IMR-90 (cell line): ENCODE results near the gene CCR6. TPM values are rescaled to one million over a fixed set of nuclear protein-coding genes. Genes with fewer than 3 reads are reported as not detected.

Source experiments
- ATAC-seq: fragments of 200-7000 bp; cut with Tn5 transposase; 2 replicates; pipeline ENCODE4 v1.9.1; 2020; ENCODE audit warnings: low read depth, mild to moderate bottlenecking, moderate library complexity
- BruUV-seq: library from RNA; stranded (reverse); fragments of 400-500 nt; replicated peaks from 2 replicates; lab custom pipeline; 2021; lab: Mats Ljungman, UMichigan
- CTCF ChIA-PET: fragments of 300-600 bp; formaldehyde crosslinking; extraction: SDS; loops from one replicate; lab custom pipeline; 2021; ENCODE audit warnings: antibody characterized with exemption; lab: Yijun Ruan, JAX
- POLR2A ChIA-PET: fragments of 300-600 bp; sonication (Branson Sonifier 250); formaldehyde crosslinking; loops from one replicate; lab custom pipeline; 2022; ENCODE audit warnings: antibody characterized with exemption; ENCODE audit not compliant: unreplicated experiment; lab: Charles Lee
- DNase-seq: peaks from one replicate; pipeline ENCODE4 v3.0.0; 2013
- H2AFZ ChIP-seq: replicated peaks from 2 replicates; pipeline ENCODE3; 2013; ENCODE audit warnings: low read length, mild to moderate bottlenecking; ENCODE audit not compliant: poor library complexity
- H2AK5ac ChIP-seq: 2 replicates; pipeline ENCODE4 v1.6.1; 2013; ENCODE audit warnings: low read depth, low read length, inconsistent platforms
- H2AK9ac ChIP-seq: replicated peaks from 2 replicates; pipeline ENCODE3; 2013; ENCODE audit warnings: mild to moderate bottlenecking, low read depth, low read length, moderate library complexity; ENCODE audit not compliant: poor library complexity
- H2BK120ac ChIP-seq: 2 replicates; pipeline ENCODE4 v1.6.1; 2013; ENCODE audit warnings: low read depth, low read length, inconsistent platforms
- H2BK15ac ChIP-seq: 3 replicates; pipeline ENCODE4 v1.6.1; 2013; ENCODE audit warnings: low read depth, low read length, inconsistent platforms
- H2BK20ac ChIP-seq: 2 replicates; pipeline ENCODE4 v1.6.1; 2013; ENCODE audit warnings: low read depth, mild to moderate bottlenecking, inconsistent platforms, low read length, moderate library complexity
- H2BK5ac ChIP-seq: 2 replicates; pipeline ENCODE4 v1.6.1; 2013; ENCODE audit warnings: mild to moderate bottlenecking, low read depth, low read length, inconsistent platforms; ENCODE audit not compliant: poor library complexity, severe bottlenecking
- H3K14ac ChIP-seq: replicated peaks from 2 replicates; pipeline ENCODE4 v1.6.1; 2013; ENCODE audit warnings: low read depth, low read length, inconsistent platforms
- H3K18ac ChIP-seq: 2 replicates; pipeline ENCODE4 v1.6.1; 2013; ENCODE audit warnings: low read depth, low read length, control low read depth
- H3K23ac ChIP-seq: 2 replicates; pipeline ENCODE4 v1.6.1; 2013; ENCODE audit warnings: low read depth, low read length, inconsistent platforms
- H3K27ac ChIP-seq: 2 replicates; pipeline ENCODE4 v1.5.1; 2013; ENCODE audit warnings: mild to moderate bottlenecking, control low read depth, low read length; ENCODE audit not compliant: insufficient read depth
- H3K27me3 ChIP-seq: 2 replicates; pipeline ENCODE4 v1.6.1; 2013; ENCODE audit warnings: low read length; ENCODE audit not compliant: control insufficient read depth, insufficient read depth
- H3K36me3 ChIP-seq: 2 replicates; pipeline ENCODE4 v1.6.1; 2013; ENCODE audit warnings: low read length, mixed read lengths; ENCODE audit not compliant: control insufficient read depth, insufficient read depth
- H3K4ac ChIP-seq: 2 replicates; pipeline ENCODE4 v1.6.1; 2013; ENCODE audit warnings: low read depth, low read length, inconsistent platforms
- H3K4me1 ChIP-seq: 2 replicates; pipeline ENCODE4 v1.6.1; 2013; ENCODE audit warnings: low read length, mixed read lengths; ENCODE audit not compliant: control insufficient read depth, insufficient read depth
- H3K4me2 ChIP-seq: 2 replicates; pipeline ENCODE4 v1.6.1; 2013; ENCODE audit warnings: low read depth, mild to moderate bottlenecking, control low read depth, low read length, moderate library complexity
- H3K4me3 ChIP-seq: 2 replicates; pipeline ENCODE4 v1.5.1; 2013; ENCODE audit warnings: low read depth, mild to moderate bottlenecking, control low read depth, low read length, moderate library complexity; ENCODE audit not compliant: insufficient read depth
- H3K56ac ChIP-seq: 2 replicates; pipeline ENCODE4 v1.6.1; 2013; ENCODE audit warnings: low read length, inconsistent platforms; ENCODE audit not compliant: insufficient read depth; ENCODE audit errors: extremely low read depth
- H3K79me1 ChIP-seq, 2 experiments: 2 replicates each; pipeline ENCODE4 v1.6.1; 2013; ENCODE audit warnings: low read length in 2 of 2, inconsistent platforms in 1 of 2, low read depth in 1 of 2
- H3K9ac ChIP-seq: 2 replicates; pipeline ENCODE4 v1.6.1; 2013; ENCODE audit warnings: low read depth, low read length, control low read depth
- H3K9me1 ChIP-seq: 2 replicates; pipeline ENCODE4 v1.6.1; 2013; ENCODE audit warnings: low read length, inconsistent platforms; ENCODE audit not compliant: insufficient read depth
- H3K9me3 ChIP-seq: 2 replicates; pipeline ENCODE4 v1.6.1; 2013; ENCODE audit warnings: low read length; ENCODE audit not compliant: control insufficient read depth, insufficient read depth
- H4K20me1 ChIP-seq: 2 replicates; pipeline ENCODE4 v1.6.1; 2013; ENCODE audit warnings: low read length, inconsistent platforms; ENCODE audit not compliant: insufficient read depth
- H4K5ac ChIP-seq: 2 replicates; pipeline ENCODE4 v1.6.1; 2013; ENCODE audit warnings: mild to moderate bottlenecking, low read depth, low read length, control low read depth
- H4K8ac ChIP-seq, 2 experiments: 2 replicates each; pipeline ENCODE4 v1.6.1; 2013; ENCODE audit warnings: low read depth in 2 of 2, low read length in 2 of 2, control low read depth in 1 of 2, inconsistent platforms in 1 of 2
- H4K91ac ChIP-seq: 2 replicates; pipeline ENCODE4 v1.6.1; 2013; ENCODE audit warnings: low read depth, low read length, inconsistent platforms; ENCODE audit not compliant: insufficient read depth
- BHLHE40 ChIP-seq: fragments of 150-350 bp; IDR thresholded peaks from 2 replicates; pipeline ENCODE4 v1.6.1; 2016; ENCODE audit warnings: mild to moderate bottlenecking, low read depth, low read length
- CEBPB ChIP-seq: IDR thresholded peaks from 2 replicates; pipeline ENCODE4 v1.6.1; 2012; ENCODE audit warnings: low read depth, low read length, improper control_type of control experiment
- FOS ChIP-seq: fragments of 150-350 bp; IDR thresholded peaks from 2 replicates; pipeline ENCODE4 v1.6.1; 2016; ENCODE audit warnings: low read depth, low read length
- MAFK ChIP-seq: IDR thresholded peaks from 2 replicates; pipeline ENCODE4 v1.6.1; 2012; ENCODE audit warnings: low read depth, low read length, improper control_type of control experiment
- MAZ ChIP-seq: IDR thresholded peaks from 2 replicates; pipeline ENCODE4 v1.6.1; 2012; ENCODE audit warnings: low read depth, mild to moderate bottlenecking, low read length, improper control_type of control experiment, moderate library complexity, borderline replicate concordance
- MXI1 ChIP-seq: IDR thresholded peaks from 2 replicates; pipeline ENCODE4 v1.6.1; 2012; ENCODE audit warnings: low read depth, mild to moderate bottlenecking, low read length, moderate library complexity, borderline replicate concordance
- NFE2L2 ChIP-seq: fragments of 150-350 bp; IDR thresholded peaks from 2 replicates; pipeline ENCODE4 v1.6.1; 2016; ENCODE audit warnings: low read depth, mild to moderate bottlenecking, low read length
- POLR2A ChIP-seq: IDR thresholded peaks from 2 replicates; pipeline ENCODE4 v1.6.1; 2012; ENCODE audit warnings: mild to moderate bottlenecking, low read depth, low read length
- RAD21 ChIP-seq: IDR thresholded peaks from 2 replicates; pipeline ENCODE4 v1.6.1; 2012; ENCODE audit warnings: low read length, improper control_type of control experiment
- RCOR1 ChIP-seq: IDR thresholded peaks from 2 replicates; pipeline ENCODE4 v1.6.1; 2012; ENCODE audit warnings: mild to moderate bottlenecking, low read length, improper control_type of control experiment; ENCODE audit not compliant: insufficient replicate concordance
- RFX5 ChIP-seq: IDR thresholded peaks from 2 replicates; pipeline ENCODE4 v1.8.0; 2012; ENCODE audit warnings: low read depth, mild to moderate bottlenecking, low read length, moderate library complexity
- SMC3 ChIP-seq: fragments of 150-350 bp; IDR thresholded peaks from 2 replicates; pipeline ENCODE4 v1.6.1; 2016; ENCODE audit warnings: low read depth, mild to moderate bottlenecking, antibody characterized with exemption, low read length, moderate library complexity
- USF2 ChIP-seq: fragments of 150-350 bp; IDR thresholded peaks from 2 replicates; pipeline ENCODE4 v1.6.1; 2017; ENCODE audit warnings: mild to moderate bottlenecking, antibody characterized with exemption, low read length, low read depth
- WGBS, 2 experiments: methylation state at CpG; one replicate each; pipeline versions ENCODE4 v1.1.5 to v1.1.7; 2013; ENCODE audit warnings: missing lambda C conversion rate in 2 of 2; ENCODE audit not compliant: insufficient read length in 1 of 2; ENCODE audit errors: extremely low coverage in 2 of 2; 5-methylcytosine and 5-hydroxymethylcytosine counted together
- dilution Hi-C: fragments of 300-500 bp; cut with HindIII; formaldehyde crosslinking; loops from one replicate; pipeline ENCODE4 v1.14.3; 2018; ENCODE audit warnings: low sequenced_read_pairs; ENCODE audit not compliant: unreplicated experiment
- in situ Hi-C: fragments of 300-500 bp; cut with MboI; formaldehyde crosslinking; loops from 3 replicates; pipeline ENCODE4 v1.14.3; 2019; ENCODE audit warnings: low sequenced_read_pairs, inconsistent platforms, mixed read lengths
- intact Hi-C: fragments of 100-400 bp; cut with micrococcal nuclease; formaldehyde crosslinking; loops from 2 replicates; pipeline ENCODE4 v1.10.0; 2022
- polyA plus RNA-seq, 3 experiments: library from polyadenylated mRNA; depleted of rRNA; stranded (reverse); fragments of >200 nt; gene quantifications; 2 replicates each; pipeline ENCODE4 v1.2.3, GENCODE V29; 2012; ENCODE audit warnings: low replicate concordance in 1 of 3
- total RNA-seq: library from RNA; depleted of rRNA; stranded (reverse); fragments of >200 nt; gene quantifications from 2 replicates; pipeline ENCODE4 v1.2.3, GENCODE V29; 2012
- TF ChIP-seq, protein P1 (sequence below): fragments of 150-350 bp; IDR thresholded peaks from 2 replicates; pipeline ENCODE4 v1.6.1; 2016; ENCODE audit warnings: low read depth, mild to moderate bottlenecking, low read length, moderate library complexity, borderline replicate concordance

The CCR6 gene
- total and polyA plus RNA-seq, 2 of the 4 experiments (the other 2 are of a cell fraction): not detected

- no peak overlapping the region for H3K9ac ChIP-seq
These were observed 30.6 kb downstream of the CCR6 start for GRCh38 chr6:167153521-167153959.

More at GRCh38 chr6:167153521-167153959, 30.6 kb downstream of the CCR6 start:
- Histone ChIP-seq H3K14ac (no peak overlapping the region), H2BK15ac (no peak overlapping the region), H3K27me3 (no peaks in the 10 kb centered on the region), H3K56ac (no peak overlapping the region), H2BK120ac (no peak overlapping the region), H2BK20ac (no peak overlapping the region), H3K4me2 (no peak overlapping the region), H3K27ac (no peak overlapping the region), H3K4me1 (no peaks in the 10 kb centered on the region), H4K91ac (no peak overlapping the region), H3K4me3 (no peak overlapping the region), H3K4ac (no peak overlapping the region), H4K8ac (no peak overlapping the region), H2AFZ (no peak overlapping the region), H3K18ac (no peak overlapping the region), H2AK9ac (no peak overlapping the region), H3K79me1 (no peaks in the 10 kb centered on the region), H3K23ac (no peak overlapping the region), H3K36me3 (no peaks in the 10 kb centered on the region), H2AK5ac (no peak overlapping the region), H3K9me3 (peaks cover 18% of the 10 kb centered on the region), H4K20me1 (no peaks in the 10 kb centered on the region), H4K5ac (no peak overlapping the region), H2BK5ac (no peak overlapping the region), H3K9me1 (no peaks in the 10 kb centered on the region)
- CTCF ChIA-PET: no interaction called here
- DNase-seq (peak; percentile 5), ATAC-seq (no peak)
- dilution Hi-C loops: no loop called here
- TF ChIP-seq RAD21: no peak
- no peak for TF ChIP-seq RFX5
- no peak for TF ChIP-seq MAZ
- no peak for TF ChIP-seq SMC3
- TF ChIP-seq USF2: no peak
- no peak for TF ChIP-seq NFE2L2
- TF ChIP-seq, protein P1, sequence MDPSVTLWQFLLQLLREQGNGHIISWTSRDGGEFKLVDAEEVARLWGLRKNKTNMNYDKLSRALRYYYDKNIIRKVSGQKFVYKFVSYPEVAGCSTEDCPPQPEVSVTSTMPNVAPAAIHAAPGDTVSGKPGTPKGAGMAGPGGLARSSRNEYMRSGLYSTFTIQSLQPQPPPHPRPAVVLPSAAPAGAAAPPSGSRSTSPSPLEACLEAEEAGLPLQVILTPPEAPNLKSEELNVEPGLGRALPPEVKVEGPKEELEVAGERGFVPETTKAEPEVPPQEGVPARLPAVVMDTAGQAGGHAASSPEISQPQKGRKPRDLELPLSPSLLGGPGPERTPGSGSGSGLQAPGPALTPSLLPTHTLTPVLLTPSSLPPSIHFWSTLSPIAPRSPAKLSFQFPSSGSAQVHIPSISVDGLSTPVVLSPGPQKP: no peak
- no peak for TF ChIP-seq MAFK
- TF ChIP-seq CEBPB: no peak
- TF ChIP-seq FOS: no peak
- TF ChIP-seq BHLHE40: no peak
- TF ChIP-seq RCOR1: no peak
- no peak for TF ChIP-seq POLR2A
- no peak for TF ChIP-seq MXI1
- BruUV-seq: no TSS peak
- POLR2A ChIA-PET: no interaction called here
- WGBS, 2 experiments: no CpG with 5 or more reads among the region's 13 CpGs
- in situ Hi-C loops: no loop called here
- intact Hi-C loops: no loop called here
